Panc1 (cell line): ENCODE data around the gene IL1R1. TPM values are rescaled to one million over a fixed set of nuclear protein-coding genes. Genes with fewer than 3 reads are reported as not detected.

Experiments
- ATAC-seq: fragments of 200-7000 bp; cut with Tn5 transposase; 2 replicates; pipeline ENCODE4 v1.9.1; 2020; ENCODE audit warnings: mild to moderate bottlenecking, moderate library complexity
- BruUV-seq: library from RNA; stranded (reverse); fragments of 400-500 nt; replicated peaks from 2 replicates; lab custom pipeline; 2021; lab: Mats Ljungman, UMichigan
- CTCF ChIA-PET: fragments of 300-600 bp; sonication (Branson Sonifier 250); formaldehyde crosslinking; loops from one replicate; lab custom pipeline; 2022; ENCODE audit warnings: antibody characterized with exemption; lab: Charles Lee
- POLR2A ChIA-PET: fragments of 300-600 bp; sonication (Branson Sonifier 250); formaldehyde crosslinking; loops from one replicate; lab custom pipeline; 2022; ENCODE audit warnings: antibody characterized with exemption; lab: Charles Lee
- DNase-seq: peaks from one replicate; pipeline ENCODE4 v3.0.0-alpha.2; 2010; ENCODE audit warnings: low read depth, low spot score
- H3K27ac ChIP-seq: 2 replicates; pipeline ENCODE4 v1.5.1; 2011; ENCODE audit warnings: mild to moderate bottlenecking, low read length, inconsistent platforms
- H3K27me3 ChIP-seq: fragments of 200-500 bp; sonication (Bioruptor generic); 2 replicates; pipeline ENCODE4 v1.6.0; 2014; ENCODE audit warnings: low read length, inconsistent platforms; ENCODE audit not compliant: control insufficient read depth, insufficient read depth
- H3K36me3 ChIP-seq: fragments of 200-500 bp; sonication (Bioruptor generic); 2 replicates; pipeline ENCODE4 v1.5.1; 2014; ENCODE audit warnings: inconsistent platforms, mild to moderate bottlenecking, low read length, moderate library complexity; ENCODE audit not compliant: control insufficient read depth, insufficient read depth
- H3K4me1 ChIP-seq: 2 replicates; pipeline ENCODE4 v1.5.1; 2011; ENCODE audit warnings: inconsistent platforms, mild to moderate bottlenecking, low read length, moderate library complexity; ENCODE audit not compliant: control insufficient read depth, insufficient read depth
- H3K4me3 ChIP-seq, 2 experiments: 2 replicates each; pipeline ENCODE4 v1.5.1; 2011 to 2012; ENCODE audit warnings: low read depth in 2 of 2, low read length in 2 of 2, mild to moderate bottlenecking in 2 of 2, inconsistent platforms in 1 of 2, moderate library complexity in 1 of 2
- H3K9me3 ChIP-seq: fragments of 200-500 bp; sonication (Bioruptor generic); 2 replicates; pipeline ENCODE4 v1.5.1; 2014; ENCODE audit warnings: low read depth, mild to moderate bottlenecking, inconsistent platforms, low read length, moderate library complexity; ENCODE audit not compliant: control insufficient read depth, insufficient read depth
- POLR2AphosphoS5 ChIP-seq: IDR thresholded peaks from 2 replicates; pipeline ENCODE4 v1.6.1; 2012; ENCODE audit warnings: mild to moderate bottlenecking, low read depth, low read length, moderate library complexity
- SIN3A ChIP-seq: IDR thresholded peaks from 2 replicates; pipeline ENCODE4 v1.6.1; 2012; ENCODE audit warnings: low read depth, mild to moderate bottlenecking, low read length, moderate library complexity, borderline replicate concordance; ENCODE audit not compliant: insufficient read depth
- TCF7L2 ChIP-seq: IDR thresholded peaks from 2 replicates; pipeline ENCODE4 v1.6.1; 2011; ENCODE audit warnings: mild to moderate bottlenecking, low read depth, low read length, inconsistent platforms
- in situ Hi-C: cut with HindIII; loops from 2 replicates; pipeline ENCODE4 v1.10.0; 2016; ENCODE audit warnings: low sequenced_read_pairs, low pct_unique_long_range_greater_than_20kb
- intact Hi-C: fragments of 100-400 bp; cut with micrococcal nuclease; formaldehyde crosslinking; loops from one replicate; pipeline ENCODE4 v1.10.0; 2022; ENCODE audit not compliant: unreplicated experiment
- total RNA-seq: library from RNA; stranded (reverse); gene quantifications from one replicate; pipeline ENCODE4 v1.2.1, GENCODE V29; 2021; ENCODE audit not compliant: unreplicated experiment
- TF ChIP-seq, protein P1 (sequence below), 2 experiments: IDR thresholded peaks; 2 replicates each; pipeline ENCODE4 v1.6.1; 2011 to 2012; ENCODE audit warnings: low read depth in 2 of 2, control low read depth in 1 of 2, low read length in 1 of 2, mild to moderate bottlenecking in 1 of 2, moderate library complexity in 1 of 2; ENCODE audit not compliant: insufficient read depth in 1 of 2
- TF ChIP-seq, protein P2 (sequence below): fragments of 450-650 bp; IDR thresholded peaks from 2 replicates; pipeline ENCODE4 v1.5.1; 2017; ENCODE audit warnings: mild to moderate bottlenecking

Gene IL1R1
- total RNA-seq, 1 experiment from 2014 or later: 7.1 TPM

DNA sequence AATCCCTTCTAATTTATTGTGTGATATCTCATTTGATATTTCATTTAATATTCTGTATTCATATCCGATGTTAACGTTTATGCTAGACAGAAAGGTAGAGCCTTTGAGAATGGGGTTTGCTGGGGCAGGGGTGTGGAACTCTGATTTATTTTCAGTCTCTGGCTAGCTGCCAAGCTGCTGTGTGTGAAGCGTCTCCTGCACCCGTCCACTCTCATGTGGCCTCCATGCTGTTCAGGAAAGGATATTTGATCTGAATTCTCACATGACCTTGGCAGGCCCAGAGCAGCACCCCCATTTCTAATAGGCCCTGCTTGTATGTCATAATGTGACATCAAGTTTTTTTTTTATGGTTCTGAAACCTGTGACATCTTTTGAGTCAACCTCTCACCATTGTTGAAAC, 1.6 kb downstream of the IL1R1 start:
- ChIA-PET CTCF (no interaction called here), POLR2A (no interaction called here)
- TF ChIP-seq TCF7L2: no peak
- TF ChIP-seq POLR2AphosphoS5: no peak
- TF ChIP-seq, protein P1, sequence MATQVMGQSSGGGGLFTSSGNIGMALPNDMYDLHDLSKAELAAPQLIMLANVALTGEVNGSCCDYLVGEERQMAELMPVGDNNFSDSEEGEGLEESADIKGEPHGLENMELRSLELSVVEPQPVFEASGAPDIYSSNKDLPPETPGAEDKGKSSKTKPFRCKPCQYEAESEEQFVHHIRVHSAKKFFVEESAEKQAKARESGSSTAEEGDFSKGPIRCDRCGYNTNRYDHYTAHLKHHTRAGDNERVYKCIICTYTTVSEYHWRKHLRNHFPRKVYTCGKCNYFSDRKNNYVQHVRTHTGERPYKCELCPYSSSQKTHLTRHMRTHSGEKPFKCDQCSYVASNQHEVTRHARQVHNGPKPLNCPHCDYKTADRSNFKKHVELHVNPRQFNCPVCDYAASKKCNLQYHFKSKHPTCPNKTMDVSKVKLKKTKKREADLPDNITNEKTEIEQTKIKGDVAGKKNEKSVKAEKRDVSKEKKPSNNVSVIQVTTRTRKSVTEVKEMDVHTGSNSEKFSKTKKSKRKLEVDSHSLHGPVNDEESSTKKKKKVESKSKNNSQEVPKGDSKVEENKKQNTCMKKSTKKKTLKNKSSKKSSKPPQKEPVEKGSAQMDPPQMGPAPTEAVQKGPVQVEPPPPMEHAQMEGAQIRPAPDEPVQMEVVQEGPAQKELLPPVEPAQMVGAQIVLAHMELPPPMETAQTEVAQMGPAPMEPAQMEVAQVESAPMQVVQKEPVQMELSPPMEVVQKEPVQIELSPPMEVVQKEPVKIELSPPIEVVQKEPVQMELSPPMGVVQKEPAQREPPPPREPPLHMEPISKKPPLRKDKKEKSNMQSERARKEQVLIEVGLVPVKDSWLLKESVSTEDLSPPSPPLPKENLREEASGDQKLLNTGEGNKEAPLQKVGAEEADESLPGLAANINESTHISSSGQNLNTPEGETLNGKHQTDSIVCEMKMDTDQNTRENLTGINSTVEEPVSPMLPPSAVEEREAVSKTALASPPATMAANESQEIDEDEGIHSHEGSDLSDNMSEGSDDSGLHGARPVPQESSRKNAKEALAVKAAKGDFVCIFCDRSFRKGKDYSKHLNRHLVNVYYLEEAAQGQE (IDR thresholded peaks at IDR 0.05; ENCODE audit: insufficient read depth in 1 of 2, low read depth in 2 of 2, low read length in 1 of 2): no peak
- TF ChIP-seq, protein P2, sequence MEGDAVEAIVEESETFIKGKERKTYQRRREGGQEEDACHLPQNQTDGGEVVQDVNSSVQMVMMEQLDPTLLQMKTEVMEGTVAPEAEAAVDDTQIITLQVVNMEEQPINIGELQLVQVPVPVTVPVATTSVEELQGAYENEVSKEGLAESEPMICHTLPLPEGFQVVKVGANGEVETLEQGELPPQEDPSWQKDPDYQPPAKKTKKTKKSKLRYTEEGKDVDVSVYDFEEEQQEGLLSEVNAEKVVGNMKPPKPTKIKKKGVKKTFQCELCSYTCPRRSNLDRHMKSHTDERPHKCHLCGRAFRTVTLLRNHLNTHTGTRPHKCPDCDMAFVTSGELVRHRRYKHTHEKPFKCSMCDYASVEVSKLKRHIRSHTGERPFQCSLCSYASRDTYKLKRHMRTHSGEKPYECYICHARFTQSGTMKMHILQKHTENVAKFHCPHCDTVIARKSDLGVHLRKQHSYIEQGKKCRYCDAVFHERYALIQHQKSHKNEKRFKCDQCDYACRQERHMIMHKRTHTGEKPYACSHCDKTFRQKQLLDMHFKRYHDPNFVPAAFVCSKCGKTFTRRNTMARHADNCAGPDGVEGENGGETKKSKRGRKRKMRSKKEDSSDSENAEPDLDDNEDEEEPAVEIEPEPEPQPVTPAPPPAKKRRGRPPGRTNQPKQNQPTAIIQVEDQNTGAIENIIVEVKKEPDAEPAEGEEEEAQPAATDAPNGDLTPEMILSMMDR: no peak
- no peak for TF ChIP-seq SIN3A
- intact Hi-C loops: no loop called here
- DNase-seq: no peak
- in situ Hi-C loops: no loop called here
- no peak overlapping the region for H3K4me3 ChIP-seq
- no peaks in the 10 kb centered on the region; the same call in 1 of the 2 replicates for H3K27me3 ChIP-seq
- no peak overlapping the region for H3K27ac ChIP-seq
- no peaks in the 10 kb centered on the region for H3K36me3 ChIP-seq
- BruUV-seq: no TSS peak
- H3K4me1 ChIP-seq: peaks cover 3% of the 10 kb centered on the region; the same call in 1 of the 2 replicates
- peaks cover 17% of the 10 kb centered on the region; the same call in 1 of the 2 replicates for H3K9me3 ChIP-seq
- ATAC-seq: no peak

DNA sequence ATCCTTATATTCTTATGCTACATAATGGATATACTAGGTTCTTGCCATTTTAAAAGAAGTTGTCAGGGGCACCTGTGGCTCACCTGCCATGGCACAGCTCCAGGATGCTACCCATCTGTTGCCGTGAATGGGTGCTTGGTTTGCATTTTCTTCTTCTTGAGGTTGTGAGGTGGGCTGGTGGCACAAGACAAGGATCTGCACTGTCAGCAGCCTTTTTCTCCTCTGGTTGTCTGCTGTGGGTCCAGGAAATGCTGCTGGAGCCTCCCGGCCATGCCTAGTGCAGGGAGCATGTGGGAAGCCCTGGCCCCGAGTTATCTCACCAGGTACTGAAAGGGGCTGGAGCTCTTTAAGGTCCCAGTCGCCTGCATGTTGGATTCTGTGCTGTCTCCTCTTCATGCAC, 2.6 kb downstream of the IL1R1 start:
- BruUV-seq: no TSS peak
- Histone ChIP-seq H3K27ac (no peak overlapping the region), H3K27me3 (no peaks in the 10 kb centered on the region; the same call in 1 of the 2 replicates), H3K4me1 (peaks cover 3% of the 10 kb centered on the region; the same call in 1 of the 2 replicates), H3K36me3 (no peaks in the 10 kb centered on the region), H3K4me3 (no peak overlapping the region), H3K9me3 (peaks cover 17% of the 10 kb centered on the region; the same call in 1 of the 2 replicates)
- POLR2A ChIA-PET: no interaction called here
- TF ChIP-seq, protein P1 (IDR thresholded peaks at IDR 0.05; ENCODE audit: insufficient read depth in 1 of 2, low read depth in 2 of 2, low read length in 1 of 2): no peak
- TF ChIP-seq TCF7L2: no peak
- TF ChIP-seq, protein P2: no peak
- no peak for TF ChIP-seq SIN3A
- no peak for TF ChIP-seq POLR2AphosphoS5
- intact Hi-C loops (no loop called here), in situ Hi-C loops (no loop called here)
- DNase-seq (no peak), ATAC-seq (no peak)
- CTCF ChIA-PET: no interaction called here
